Gastroesophageal sphincter (tissue), 3 donors: ENCODE results near the gene WNT1.

Source experiments
- EP300 ChIP-seq: sonication (generic); formaldehyde crosslinking; IDR thresholded peaks from one replicate; pipeline ENCODE4 v1.6.1; 2017; ENCODE audit warnings: antibody characterized with exemption, mild to moderate bottlenecking
- POLR2A ChIP-seq, 2 donors: fragments of 450-650 bp; IDR thresholded peaks; one replicate each; pipeline ENCODE4 v1.6.1; 2017; ENCODE audit warnings: antibody characterized with exemption in 2 of 2, mild to moderate bottlenecking in 2 of 2, moderate library complexity in 1 of 2
- POLR2AphosphoS5 ChIP-seq: sonication (generic); formaldehyde crosslinking; IDR thresholded peaks from one replicate; pipeline ENCODE4 v1.6.1; 2017; ENCODE audit warnings: antibody characterized with exemption
- TF ChIP-seq, protein P1 (sequence below), 4 experiments: fragments of 200-600 bp in 2 of 4; fragments of 450-650 bp in 2 of 4; sonication (generic) in 1 of 4; IDR thresholded peaks; one replicate each; pipeline ENCODE4 v1.5.1; 2017 to 2019; ENCODE audit warnings: antibody characterized with exemption in 4 of 4, mild to moderate bottlenecking in 2 of 4, moderate library complexity in 2 of 4

DNA sequence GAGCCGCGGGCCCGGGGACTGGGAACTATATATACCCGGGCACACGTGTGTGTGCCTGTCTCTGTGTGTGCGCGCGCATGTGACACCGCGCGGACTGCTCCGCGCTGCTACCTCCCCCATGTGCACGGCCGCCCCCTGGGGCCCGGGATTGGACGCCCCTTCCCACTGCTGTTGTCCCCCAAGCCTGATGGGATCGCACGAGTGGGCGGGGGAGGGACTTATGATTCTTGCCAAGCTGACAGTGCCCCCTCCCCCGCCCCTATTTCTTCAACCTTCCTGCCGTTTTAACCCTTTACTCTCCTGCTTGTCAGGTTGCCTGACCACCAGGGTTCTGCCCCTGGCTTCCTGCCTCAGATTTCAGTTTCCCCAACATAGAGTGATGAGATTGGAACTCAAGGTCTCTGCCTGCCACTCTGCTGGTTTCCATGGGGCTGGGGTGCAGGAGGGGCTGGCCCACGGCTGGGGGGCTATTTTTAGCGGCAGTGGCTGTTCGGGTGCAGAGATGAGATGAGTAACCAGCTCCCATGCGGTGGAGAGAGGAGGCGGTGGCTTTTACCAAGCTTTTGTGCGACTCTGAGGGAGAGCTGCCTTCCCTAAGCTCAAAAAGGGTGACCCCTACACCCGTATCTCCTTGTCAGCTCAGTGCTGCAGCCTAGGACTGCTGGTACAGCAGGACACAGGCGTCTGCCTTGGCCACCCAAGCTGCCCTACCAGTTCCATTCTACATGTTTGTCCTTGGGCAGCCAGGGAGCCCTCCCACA is 21.4 kb downstream of the WNT1 start, which contains the start of gene DDN:
- TF ChIP-seq, protein P1, sequence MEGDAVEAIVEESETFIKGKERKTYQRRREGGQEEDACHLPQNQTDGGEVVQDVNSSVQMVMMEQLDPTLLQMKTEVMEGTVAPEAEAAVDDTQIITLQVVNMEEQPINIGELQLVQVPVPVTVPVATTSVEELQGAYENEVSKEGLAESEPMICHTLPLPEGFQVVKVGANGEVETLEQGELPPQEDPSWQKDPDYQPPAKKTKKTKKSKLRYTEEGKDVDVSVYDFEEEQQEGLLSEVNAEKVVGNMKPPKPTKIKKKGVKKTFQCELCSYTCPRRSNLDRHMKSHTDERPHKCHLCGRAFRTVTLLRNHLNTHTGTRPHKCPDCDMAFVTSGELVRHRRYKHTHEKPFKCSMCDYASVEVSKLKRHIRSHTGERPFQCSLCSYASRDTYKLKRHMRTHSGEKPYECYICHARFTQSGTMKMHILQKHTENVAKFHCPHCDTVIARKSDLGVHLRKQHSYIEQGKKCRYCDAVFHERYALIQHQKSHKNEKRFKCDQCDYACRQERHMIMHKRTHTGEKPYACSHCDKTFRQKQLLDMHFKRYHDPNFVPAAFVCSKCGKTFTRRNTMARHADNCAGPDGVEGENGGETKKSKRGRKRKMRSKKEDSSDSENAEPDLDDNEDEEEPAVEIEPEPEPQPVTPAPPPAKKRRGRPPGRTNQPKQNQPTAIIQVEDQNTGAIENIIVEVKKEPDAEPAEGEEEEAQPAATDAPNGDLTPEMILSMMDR (IDR thresholded peaks at IDR 0.05), result no peak
- no peak for TF ChIP-seq POLR2AphosphoS5
- no peak for TF ChIP-seq POLR2A (IDR thresholded peaks at IDR 0.05)
- no peak for TF ChIP-seq EP300
